RWPE2 (cell line): Measurements from ENCODE around the gene RBM12.
A peak's percentile ranks its signal among the peaks of the same experiment; 100 is the strongest.

Source experiments
- ATAC-seq: fragments of 200-7000 bp; cut with Tn5 transposase; 3 replicates; pipeline ENCODE4 v1.9.1; 2021; ENCODE audit warnings: low read depth
- DNase-seq: peaks from one replicate; pipeline ENCODE4 v3.0.0-alpha.2; 2020; ENCODE audit warnings: low spot score
- H3K27ac ChIP-seq: fragments of 450-650 bp; 2 replicates; pipeline ENCODE4 v1.5.1; 2017; ENCODE audit warnings: mild to moderate bottlenecking; ENCODE audit not compliant: poor library complexity, severe bottlenecking
- H3K27me3 ChIP-seq: fragments of 250-450 bp; sonication (Bioruptor Pico); 2 replicates; pipeline ENCODE4 v1.5.1; 2021; ENCODE audit warnings: mild to moderate bottlenecking, moderate library complexity; ENCODE audit not compliant: insufficient read depth, poor library complexity, severe bottlenecking
- H3K36me3 ChIP-seq: fragments of 250-450 bp; sonication (Bioruptor Pico); 2 replicates; pipeline ENCODE4 v1.5.1; 2020; ENCODE audit warnings: low read depth, mild to moderate bottlenecking, moderate library complexity
- H3K4me1 ChIP-seq: fragments of 250-450 bp; sonication (Bioruptor Pico); 2 replicates; pipeline ENCODE4 v1.5.1; 2021; ENCODE audit warnings: mild to moderate bottlenecking, moderate library complexity; ENCODE audit not compliant: insufficient read depth, poor library complexity, severe bottlenecking
- H3K4me3 ChIP-seq: fragments of 250-450 bp; sonication (Bioruptor Pico); 2 replicates; pipeline ENCODE4 v1.5.1; 2021; ENCODE audit warnings: mild to moderate bottlenecking, moderate library complexity; ENCODE audit not compliant: severe bottlenecking
- H3K9me3 ChIP-seq: fragments of 250-450 bp; sonication (Bioruptor Pico); 2 replicates; pipeline ENCODE4 v1.5.1; 2021; ENCODE audit warnings: mild to moderate bottlenecking, moderate library complexity; ENCODE audit not compliant: severe bottlenecking
- TF ChIP-seq, protein P1 (sequence below): fragments of 450-650 bp; IDR thresholded peaks from one replicate; pipeline ENCODE4 v1.5.1; 2017; ENCODE audit warnings: mild to moderate bottlenecking, moderate library complexity; ENCODE audit not compliant: poor library complexity, severe bottlenecking

The RBM12 gene

GRCh38 chr20:35661053-35661452 lies 3.6 kb downstream of the RBM12 start:
- H3K9me3 ChIP-seq = no peaks in the 10 kb centered on the region
- no peaks in the 10 kb centered on the region for H3K27me3 ChIP-seq
- H3K27ac ChIP-seq = peak overlapping the region; percentile 45
- H3K4me1 ChIP-seq = peaks cover 38% of the 10 kb centered on the region
- TF ChIP-seq, protein P1, sequence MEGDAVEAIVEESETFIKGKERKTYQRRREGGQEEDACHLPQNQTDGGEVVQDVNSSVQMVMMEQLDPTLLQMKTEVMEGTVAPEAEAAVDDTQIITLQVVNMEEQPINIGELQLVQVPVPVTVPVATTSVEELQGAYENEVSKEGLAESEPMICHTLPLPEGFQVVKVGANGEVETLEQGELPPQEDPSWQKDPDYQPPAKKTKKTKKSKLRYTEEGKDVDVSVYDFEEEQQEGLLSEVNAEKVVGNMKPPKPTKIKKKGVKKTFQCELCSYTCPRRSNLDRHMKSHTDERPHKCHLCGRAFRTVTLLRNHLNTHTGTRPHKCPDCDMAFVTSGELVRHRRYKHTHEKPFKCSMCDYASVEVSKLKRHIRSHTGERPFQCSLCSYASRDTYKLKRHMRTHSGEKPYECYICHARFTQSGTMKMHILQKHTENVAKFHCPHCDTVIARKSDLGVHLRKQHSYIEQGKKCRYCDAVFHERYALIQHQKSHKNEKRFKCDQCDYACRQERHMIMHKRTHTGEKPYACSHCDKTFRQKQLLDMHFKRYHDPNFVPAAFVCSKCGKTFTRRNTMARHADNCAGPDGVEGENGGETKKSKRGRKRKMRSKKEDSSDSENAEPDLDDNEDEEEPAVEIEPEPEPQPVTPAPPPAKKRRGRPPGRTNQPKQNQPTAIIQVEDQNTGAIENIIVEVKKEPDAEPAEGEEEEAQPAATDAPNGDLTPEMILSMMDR = no peak
- H3K36me3 ChIP-seq = peaks cover 41% of the 10 kb centered on the region
- DNase-seq = no peak
- peak; percentile 15 for ATAC-seq
- no peak overlapping the region for H3K4me3 ChIP-seq

- DNase-seq (no peak), ATAC-seq (no peak)
- peaks cover 38% of the 10 kb centered on the region for H3K4me1 ChIP-seq
- no peaks in the 10 kb centered on the region for H3K9me3 ChIP-seq
- H3K4me3 ChIP-seq = no peak overlapping the region
- TF ChIP-seq, protein P1 = no peak
- no peaks in the 10 kb centered on the region for H3K27me3 ChIP-seq
- H3K27ac ChIP-seq = peak overlapping the region; percentile 45
- peaks cover 48% of the 10 kb centered on the region for H3K36me3 ChIP-seq
Observed at GRCh38 chr20:35660122-35660937, 4.4 kb downstream of the RBM12 start.

GRCh38 chr20:35657271-35657670 lies 7.4 kb downstream of the RBM12 start:
- Histone ChIP-seq H3K36me3 (peaks cover 73% of the 10 kb centered on the region), H3K27ac (no peak overlapping the region), H3K27me3 (no peaks in the 10 kb centered on the region), H3K9me3 (no peaks in the 10 kb centered on the region), H3K4me1 (peaks cover 28% of the 10 kb centered on the region), H3K4me3 (no peak overlapping the region)
- ATAC-seq (no peak), DNase-seq (no peak)
- TF ChIP-seq, protein P1 = no peak

GRCh38 chr20:35654415-35654814 lies 10.3 kb downstream of the RBM12 start:
- no peaks in the 10 kb centered on the region for H3K27me3 ChIP-seq
- H3K9me3 ChIP-seq = no peaks in the 10 kb centered on the region
- ATAC-seq (no peak), DNase-seq (no peak)
- H3K4me1 ChIP-seq = peaks cover 4% of the 10 kb centered on the region
- no peak overlapping the region for H3K27ac ChIP-seq
- TF ChIP-seq, protein P1 = no peak
- peaks cover 94% of the 10 kb centered on the region for H3K36me3 ChIP-seq
- H3K4me3 ChIP-seq = no peak overlapping the region

DNA sequence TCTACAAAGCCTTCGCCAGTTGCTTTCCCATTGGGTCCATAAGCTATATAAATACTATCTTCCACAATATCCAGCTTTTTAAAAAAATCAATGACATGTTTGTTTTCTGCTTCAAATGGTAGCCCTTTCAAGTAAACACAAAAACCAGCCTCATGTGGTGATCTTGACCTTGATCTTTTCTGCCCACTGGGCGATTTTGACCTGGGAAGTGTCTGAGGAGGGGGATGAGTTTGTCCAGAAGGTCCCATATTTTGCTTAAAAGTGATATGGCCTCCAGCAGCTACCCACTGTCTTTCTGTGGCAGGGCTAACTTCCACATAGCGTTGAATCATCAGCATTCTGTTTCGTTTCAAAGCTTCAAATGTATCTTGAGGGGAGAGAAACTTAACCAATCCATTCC lies 10.8 kb downstream of the RBM12 start:
- Histone ChIP-seq H3K27me3 (no peaks in the 10 kb centered on the region), H3K27ac (no peak overlapping the region), H3K36me3 (peaks cover 100% of the 10 kb centered on the region), H3K9me3 (no peaks in the 10 kb centered on the region), H3K4me1 (no peaks in the 10 kb centered on the region), H3K4me3 (no peak overlapping the region)
- DNase-seq (no peak), ATAC-seq (no peak)
- TF ChIP-seq, protein P1 = no peak
